ACC112 (cell line): ENCODE results near the gene KLC3.

Experiments
- H2AFZ ChIP-seq: fragments of 200-600 bp; sonication (generic); one replicate; pipeline ENCODE4 v1.6.0; 2017; ENCODE audit warnings: antibody characterized with exemption, low read length; ENCODE audit not compliant: unreplicated experiment
- H3K27ac ChIP-seq: fragments of 200-600 bp; sonication (generic); 2 replicates; pipeline ENCODE4 v1.5.1; 2014; ENCODE audit warnings: low read depth, mild to moderate bottlenecking, antibody characterized with exemption, low read length, moderate library complexity
- H3K27me3 ChIP-seq: fragments of 200-600 bp; sonication (generic); 2 replicates; pipeline ENCODE4 v1.6.1; 2014; ENCODE audit warnings: mild to moderate bottlenecking, antibody characterized with exemption, low read length, moderate library complexity, mixed read lengths; ENCODE audit not compliant: insufficient read depth
- H3K36me3 ChIP-seq: fragments of 200-600 bp; sonication (generic); 2 replicates; pipeline ENCODE4 v1.6.1; 2016; ENCODE audit warnings: mild to moderate bottlenecking, antibody characterized with exemption, low read length, moderate library complexity, mixed read lengths; ENCODE audit not compliant: insufficient read depth
- H3K4me1 ChIP-seq: fragments of 200-600 bp; sonication (generic); one replicate; pipeline ENCODE4 v1.6.1; 2016; ENCODE audit warnings: low read length, mixed read lengths; ENCODE audit not compliant: insufficient read depth, unreplicated experiment, control insufficient read depth
- H3K4me3 ChIP-seq: fragments of 200-600 bp; sonication (generic); 2 replicates; pipeline ENCODE4 v1.5.1; 2014; ENCODE audit warnings: mild to moderate bottlenecking, low read depth, low read length
- H3K79me2 ChIP-seq: fragments of 200-600 bp; sonication (generic); one replicate; pipeline ENCODE4 v1.6.0; 2016; ENCODE audit warnings: low read length; ENCODE audit not compliant: control insufficient read depth, unreplicated experiment, insufficient read depth

KLC3 gene

GRCh38 chr19:45314708-45315245 is 25.8 kb upstream of the KLC3 start:
- Histone ChIP-seq H3K36me3 (no peaks in the 10 kb centered on the region), H3K27ac (no peak overlapping the region), H2AFZ (no peak overlapping the region), H3K4me1 (no peaks in the 10 kb centered on the region), H3K79me2 (no peaks in the 10 kb centered on the region), H3K4me3 (no peak overlapping the region), H3K27me3 (no peaks in the 10 kb centered on the region)

DNA sequence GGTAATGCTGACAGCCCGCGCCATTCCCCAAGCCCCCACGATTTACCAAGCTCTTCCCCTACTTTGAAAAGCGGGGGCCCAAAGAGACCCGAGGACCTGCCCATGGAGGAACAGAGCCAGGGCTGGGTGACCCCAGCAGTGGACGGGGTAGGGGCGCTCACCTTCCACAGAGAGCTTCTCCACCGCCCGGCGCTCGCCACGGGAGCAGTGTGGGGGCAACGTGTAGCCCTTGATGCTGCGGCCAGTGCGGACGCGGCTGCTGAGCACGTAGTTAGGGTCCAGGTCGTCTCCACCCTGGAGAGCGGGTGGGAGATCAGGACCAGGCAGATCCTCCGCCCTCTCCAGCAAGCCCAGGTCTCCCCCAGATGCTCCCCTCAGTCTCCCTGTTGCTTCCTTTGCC is 25.2 kb upstream of the KLC3 start:
- H3K4me3 ChIP-seq, result no peak overlapping the region
- H3K36me3 ChIP-seq, result no peaks in the 10 kb centered on the region
- no peaks in the 10 kb centered on the region for H3K27me3 ChIP-seq
- no peak overlapping the region for H2AFZ ChIP-seq
- H3K79me2 ChIP-seq, result no peaks in the 10 kb centered on the region
- H3K4me1 ChIP-seq, result no peaks in the 10 kb centered on the region
- H3K27ac ChIP-seq, result no peak overlapping the region

DNA sequence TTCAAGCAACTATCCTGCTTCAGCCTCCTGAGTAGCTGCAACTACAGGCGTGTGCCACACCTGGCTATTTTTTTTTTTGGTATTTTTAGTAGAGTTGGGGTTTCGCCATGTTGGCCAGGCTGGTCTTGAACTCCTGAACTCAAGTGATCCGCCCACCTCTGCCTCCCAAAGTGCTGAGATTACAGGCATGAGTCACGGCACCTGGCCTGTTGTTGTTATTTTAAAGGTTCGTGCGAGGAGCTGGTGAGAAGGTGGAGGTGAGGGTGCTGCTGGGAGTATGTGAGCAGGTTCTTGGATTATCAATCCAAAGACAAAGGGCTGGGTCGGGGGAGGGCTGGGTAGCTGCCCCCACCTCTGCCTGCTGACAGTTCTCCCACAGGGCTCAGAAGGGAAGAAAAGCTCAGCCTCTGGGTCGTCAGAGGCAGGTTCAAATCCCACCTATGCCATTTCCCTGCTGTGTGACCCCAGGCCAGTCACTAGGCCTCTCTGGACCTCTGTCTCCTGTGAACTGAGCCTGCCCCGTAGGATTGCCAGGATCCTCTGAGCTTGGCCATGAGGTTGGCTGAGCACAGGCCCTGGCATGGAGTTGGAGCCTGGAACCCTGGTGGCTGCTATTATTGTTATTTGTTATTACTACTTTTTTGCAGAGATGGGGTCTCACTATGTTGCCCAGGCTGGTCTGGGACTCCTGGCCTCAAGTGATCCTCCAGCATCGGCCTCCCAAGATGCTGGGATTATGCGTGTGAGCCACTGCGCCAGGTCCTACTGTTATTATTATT is 19.4 kb upstream of the KLC3 start:
- Histone ChIP-seq H3K27ac (no peak overlapping the region), H3K27me3 (peaks cover 6% of the 10 kb centered on the region)

DNA sequence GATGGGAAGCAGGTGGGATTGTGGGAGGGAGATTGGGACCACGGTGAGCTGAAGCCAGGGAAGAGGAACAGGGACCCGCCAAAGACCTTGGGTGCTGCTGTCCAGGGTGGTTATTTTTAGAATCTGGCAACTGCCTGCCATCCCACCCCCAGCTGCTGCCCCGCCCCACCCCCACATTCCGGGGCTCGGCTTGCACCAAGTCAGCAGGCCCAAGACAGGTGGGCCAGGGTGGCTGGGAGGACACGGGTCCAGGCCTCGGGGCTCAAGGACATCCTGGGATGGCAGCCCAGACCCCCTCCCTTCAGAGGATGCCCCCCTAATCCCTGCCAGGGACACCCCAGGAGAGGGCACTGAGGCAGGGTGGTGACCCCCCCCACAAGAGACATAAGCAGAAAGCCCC is 18.7 kb upstream of the KLC3 start:
- no peaks in the 10 kb centered on the region for H3K36me3 ChIP-seq
- H2AFZ ChIP-seq, result no peak overlapping the region
- no peaks in the 10 kb centered on the region for H3K79me2 ChIP-seq
- H3K4me3 ChIP-seq, result no peak overlapping the region
- H3K27ac ChIP-seq, result no peak overlapping the region
- H3K4me1 ChIP-seq, result no peaks in the 10 kb centered on the region
- H3K27me3 ChIP-seq, result peaks cover 6% of the 10 kb centered on the region

More for the DNA sequence above, 19.4 kb upstream of the KLC3 start:
- Histone ChIP-seq H2AFZ (no peak overlapping the region), H3K4me3 (no peak overlapping the region), H3K36me3 (no peaks in the 10 kb centered on the region), H3K79me2 (no peaks in the 10 kb centered on the region), H3K4me1 (no peaks in the 10 kb centered on the region)

DNA sequence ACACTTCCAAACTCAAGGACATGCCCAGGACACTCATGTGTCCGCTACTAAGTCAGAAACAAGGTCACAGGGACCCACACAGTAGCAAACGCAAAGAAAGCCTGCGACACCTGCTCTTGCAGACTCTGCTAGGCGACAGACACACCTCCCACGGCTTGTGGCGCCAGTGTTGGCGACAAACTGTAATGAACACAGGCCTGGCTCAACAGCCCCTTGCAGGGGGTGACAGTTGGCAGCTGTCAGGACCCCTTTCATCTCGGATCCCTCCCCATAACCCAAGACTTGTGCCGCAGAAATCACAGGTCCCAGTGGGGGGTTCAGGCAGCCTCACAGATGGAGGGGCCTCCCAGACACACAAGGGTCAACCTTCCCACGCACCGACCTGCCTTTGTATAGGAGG is 18.2 kb upstream of the KLC3 start:
- no peaks in the 10 kb centered on the region for H3K79me2 ChIP-seq
- no peaks in the 10 kb centered on the region for H3K4me1 ChIP-seq
- H3K4me3 ChIP-seq, result no peak overlapping the region
- H3K27me3 ChIP-seq, result peaks cover 6% of the 10 kb centered on the region
- H2AFZ ChIP-seq, result no peak overlapping the region
- H3K27ac ChIP-seq, result no peak overlapping the region
- H3K36me3 ChIP-seq, result no peaks in the 10 kb centered on the region

DNA sequence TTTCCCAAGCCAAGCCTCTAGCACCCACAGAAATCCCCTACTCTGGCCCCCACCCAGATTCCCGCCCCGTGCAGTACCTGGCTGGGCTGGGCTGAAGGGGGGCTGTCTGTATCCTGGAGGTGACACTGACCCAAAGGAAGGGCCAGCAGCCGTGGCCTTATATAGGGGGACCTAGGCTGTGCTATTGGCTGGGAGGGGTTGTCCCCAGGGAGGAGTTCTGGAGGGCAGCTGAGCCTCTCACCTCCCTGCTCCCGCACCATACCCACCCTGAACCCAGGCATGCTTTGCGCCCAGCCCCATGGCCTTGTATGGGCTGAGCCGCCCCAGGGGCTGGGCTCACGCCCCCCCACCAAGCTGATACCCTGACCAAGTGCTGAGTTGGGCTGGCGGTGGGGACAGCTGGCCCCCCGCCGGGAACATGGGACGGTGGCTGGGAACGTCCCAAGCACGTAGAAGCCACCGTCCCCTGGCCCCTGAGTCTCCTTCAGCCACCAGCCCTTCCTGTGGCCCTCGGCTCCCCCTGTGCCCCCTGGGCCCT is 17.7 kb upstream of the KLC3 start, which contains the start of gene CKM:
Gene CKM (minus strand): TSS at position 132 of the 538 bp plus-strand sequence. CDS start 3,162 bp downstream, outside the sequence.
- H3K27ac ChIP-seq, result no peak within 1 kb of the TSS
- H3K4me3 ChIP-seq, result peak within 1 kb of the TSS; percentile 49; the same call in 1 of the 2 replicates
- H3K4me1 ChIP-seq, result no peaks in the 10 kb centered on the region
- H2AFZ ChIP-seq, result no peak within 1 kb of the TSS
- H3K27me3 ChIP-seq, result peaks cover 6% of the 10 kb centered on the region
- no peaks in the 10 kb centered on the region for H3K36me3 ChIP-seq
- no peaks in the 10 kb centered on the region for H3K79me2 ChIP-seq

DNA sequence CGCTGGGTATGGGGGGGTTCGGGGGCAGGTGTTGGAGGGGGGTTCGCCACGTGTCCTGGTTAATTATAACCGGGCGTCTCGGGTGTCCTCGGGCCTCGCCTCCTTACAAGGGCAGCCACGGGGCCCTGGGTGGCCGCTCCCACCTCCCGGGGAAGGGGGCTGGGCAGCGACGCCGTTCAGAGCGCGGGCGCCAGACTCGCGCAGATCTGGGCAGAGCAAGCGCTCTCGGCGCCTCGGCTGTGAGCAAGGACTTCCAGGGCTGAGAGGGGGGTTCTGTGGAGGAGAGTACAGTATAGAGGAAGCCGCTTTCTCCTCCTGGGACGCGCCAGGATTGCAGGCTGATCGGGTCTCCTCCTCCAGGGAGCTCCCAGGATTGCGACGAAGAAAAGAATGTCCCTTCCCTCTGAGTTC is 16.9 kb upstream of the KLC3 start:
- Histone ChIP-seq H3K36me3 (no peaks in the 10 kb centered on the region), H3K79me2 (no peaks in the 10 kb centered on the region), H3K4me1 (no peaks in the 10 kb centered on the region), H3K27me3 (peaks cover 6% of the 10 kb centered on the region), H2AFZ (no peak overlapping the region), H3K27ac (no peak overlapping the region), H3K4me3 (peak overlapping the region; percentile 49; the same call in 1 of the 2 replicates)

GRCh38 chr19:45324349-45324907 is 16.1 kb upstream of the KLC3 start:
- H3K4me1 ChIP-seq, result no peaks in the 10 kb centered on the region
- no peaks in the 10 kb centered on the region for H3K36me3 ChIP-seq
- peaks cover 6% of the 10 kb centered on the region for H3K27me3 ChIP-seq
- H3K27ac ChIP-seq, result no peak overlapping the region
- no peak overlapping the region for H2AFZ ChIP-seq
- no peaks in the 10 kb centered on the region for H3K79me2 ChIP-seq
- H3K4me3 ChIP-seq, result no peak overlapping the region

- Histone ChIP-seq H3K79me2 (no peaks in the 10 kb centered on the region), H3K4me3 (no peak overlapping the region), H2AFZ (no peak overlapping the region), H3K27me3 (peaks cover 6% of the 10 kb centered on the region), H3K36me3 (no peaks in the 10 kb centered on the region), H3K27ac (no peak overlapping the region), H3K4me1 (no peaks in the 10 kb centered on the region)
Observed at GRCh38 chr19:45327404-45328143, 13.0 kb upstream of the KLC3 start.

- Histone ChIP-seq H3K27ac (no peak overlapping the region), H3K27me3 (no peaks in the 10 kb centered on the region), H3K4me1 (no peaks in the 10 kb centered on the region), H3K4me3 (no peak overlapping the region), H2AFZ (no peak overlapping the region), H3K79me2 (no peaks in the 10 kb centered on the region), H3K36me3 (no peaks in the 10 kb centered on the region)
Observed at GRCh38 chr19:45331411-45331810, 9.1 kb upstream of the KLC3 start.
